Adrenal gland (tissue), 12 donors: ENCODE measurements around the gene WDR45B. TPM values are rescaled to one million over a fixed set of nuclear protein-coding genes. Genes with fewer than 3 reads are reported as not detected.

Experiments used
- DNase-seq, 7 donors: peaks; one replicate each; pipeline ENCODE4 v3.0.0-alpha.2; 2019 to 2020
- H3K27ac ChIP-seq, 5 donors: fragments of 200-600 bp; sonication (generic) in 4 of 5; 1 replicate in 3 of 5; 2 replicates in 2 of 5; pipeline versions ENCODE4 v1.5.1 to v1.8.0; 2016 to 2020; ENCODE audit warnings: mild to moderate bottlenecking in 1 of 5
- H3K27me3 ChIP-seq: fragments of 200-600 bp; 2 replicates; pipeline ENCODE4 v1.8.0; 2021
- H3K36me3 ChIP-seq, 2 donors: fragments of 200-600 bp; replicated peaks in 1 of 2; 1 replicate in 1 of 2; 2 replicates in 1 of 2; pipeline versions ENCODE4 v1.5.1 to v1.8.0; 2018 to 2022
- H3K4me1 ChIP-seq, 2 donors: fragments of 200-600 bp; replicated peaks in 1 of 2; 1 replicate in 1 of 2; 2 replicates in 1 of 2; pipeline versions ENCODE4 v1.5.1 to v1.8.0; 2018 to 2021
- H3K4me3 ChIP-seq, 4 donors: fragments of 200-600 bp; sonication (generic) in 3 of 4; one replicate each; pipeline ENCODE4 v1.5.1; 2016 to 2018
- H3K9me3 ChIP-seq, 3 donors: fragments of 200-600 bp; sonication (generic) in 1 of 3; replicated peaks in 1 of 3; 1 replicate in 2 of 3; 2 replicates in 1 of 3; pipeline versions ENCODE4 v1.5.1 to v1.8.0; 2016 to 2021
- CTCF ChIP-seq, 6 experiments: fragments of 450-650 bp in 4 of 6; fragments of 200-600 bp in 2 of 6; sonication (generic) in 1 of 6; IDR thresholded peaks; 1 replicate in 5 of 6; 2 replicates in 1 of 6; pipeline versions ENCODE4 v1.5.1 to v1.8.0; 2016 to 2021; ENCODE audit warnings: antibody characterized with exemption in 6 of 6, mild to moderate bottlenecking in 2 of 6, moderate library complexity in 1 of 6
- POLR2A ChIP-seq, 2 donors: fragments of 450-650 bp; IDR thresholded peaks; one replicate each; pipeline ENCODE4 v1.6.1; 2017; ENCODE audit warnings: antibody characterized with exemption in 2 of 2, mild to moderate bottlenecking in 2 of 2, moderate library complexity in 1 of 2
- WGBS, 4 donors: extraction: QIAGEN DNeasy Blood & Tissue Kit in 2 of 4; methylation state at CpG; one replicate each; pipeline versions ENCODE4 v1.1.5 to v1.1.7; 2013 to 2017; 5-methylcytosine and 5-hydroxymethylcytosine counted together
- intact Hi-C, 2 donors: fragments of 100-400 bp; cut with DNase I; formaldehyde crosslinking; loops; one replicate each; pipeline versions ENCODE4 v1.14.1 to v1.15.0; 2022 to 2023
- polyA plus RNA-seq, 3 donors: library from polyadenylated mRNA; stranded (reverse); fragments of 200-250 nt in 2 of 3; fragments of 350-450 nt in 1 of 3; fragmentation: Illumina TruSeq in 1 of 3; extraction: RNeasy Lipid Tissue Mini Kit (QIAGEN cat#74804) in 1 of 3; gene quantifications; one replicate each; pipeline ENCODE4 v1.2.3, GENCODE V29; 2013 to 2014
- total RNA-seq, 9 donors: library from RNA; depleted of rRNA in 4 of 9; stranded (reverse); fragments of >200 nt in 4 of 9; fragments of 120-200 nt in 1 of 9; fragmentation: NEBNext Ultra II Directional in 1 of 9; extraction: Animal tissue kit (Norgen Biotek cat#: 25700) in 1 of 9; gene quantifications; one replicate each; pipeline versions ENCODE4 v1.1.0 to v1.2.4, GENCODE V29; 2013 to 2023
- donor health status: healthy with polysubstance abuse.
- donor health status: Bipolar disorder and iron deficiency.
- donor health status: DM: yes; HTN: yes; CAD: no.
- donor health status: DM: no; HTN: no; CAD: no.
- donor health status: DM: no; HTN: no; CAD: no.
- donor health status: DM: yes; HTN: yes; CAD: no.

WDR45B gene
- total and polyA plus RNA-seq, 12 donors = 48.6 to 104 (median 73.3) TPM

GRCh38 chr17:82696259-82696658 lies 48.0 kb upstream of the WDR45B start:
- WGBS, 4 donors = 94 to 98% (median 96%) methylated on average over 14 to 16 of the region's 17 CpGs

GRCh38 chr17:82694647-82695046 lies 46.4 kb upstream of the WDR45B start:
- TF ChIP-seq CTCF (IDR thresholded peaks at IDR 0.05) = no peak
- peaks cover 8 to 11% of the 10 kb centered on the region in 2 donors for H3K4me1 ChIP-seq
- no peak for DNase-seq
- H3K27me3 ChIP-seq = no peaks in the 10 kb centered on the region
- WGBS, 4 donors = 62 to 75% (median 74%) methylated on average over 2 of the region's 2 CpGs
- intact Hi-C loops = no loop called here
- H3K9me3 ChIP-seq = peaks cover 0 to 8% (median 0%) of the 10 kb centered on the region in 3 donors
- H3K27ac ChIP-seq = no peak overlapping the region
- H3K36me3 ChIP-seq = no peaks in the 10 kb centered on the region
- no peak overlapping the region for H3K4me3 ChIP-seq

More at GRCh38 chr17:82696259-82696658, 48.0 kb upstream of the WDR45B start:
- H3K27me3 ChIP-seq = no peaks in the 10 kb centered on the region
- no peak overlapping the region for H3K27ac ChIP-seq
- H3K4me3 ChIP-seq = no peak overlapping the region
- intact Hi-C loops = no loop called here
- H3K36me3 ChIP-seq = no peaks in the 10 kb centered on the region
- TF ChIP-seq POLR2A (IDR thresholded peaks at IDR 0.05) (no peak), CTCF (IDR thresholded peaks at IDR 0.05) (no peak)
- no peak for DNase-seq
- H3K9me3 ChIP-seq = peaks cover 0 to 8% (median 0%) of the 10 kb centered on the region in 3 donors
- peaks cover 8 to 11% of the 10 kb centered on the region in 2 donors for H3K4me1 ChIP-seq

GRCh38 chr17:82693168-82693867 lies 45.1 kb upstream of the WDR45B start:
- 94 to 96% (median 95%) methylated on average over 19 to 22 of the region's 22 CpGs for WGBS, 4 donors
- H3K4me1 ChIP-seq = peaks cover 8 to 11% of the 10 kb centered on the region in 2 donors
- H3K9me3 ChIP-seq = peaks cover 0 to 8% (median 0%) of the 10 kb centered on the region in 3 donors
- H3K4me3 ChIP-seq = no peak overlapping the region
- no peak overlapping the region for H3K27ac ChIP-seq
- no peak for DNase-seq
- no peaks in the 10 kb centered on the region for H3K27me3 ChIP-seq
- no peaks in the 10 kb centered on the region for H3K36me3 ChIP-seq
- TF ChIP-seq CTCF (IDR thresholded peaks at IDR 0.05) (no peak), POLR2A (IDR thresholded peaks at IDR 0.05) (no peak)
- intact Hi-C loops = no loop called here

- Histone ChIP-seq H3K27me3 (no peaks in the 10 kb centered on the region), H3K4me1 (peaks cover under 1 to 6% of the 10 kb centered on the region in 2 donors), H3K4me3 (no peak overlapping the region), H3K9me3 (peaks cover 0 to 8% (median 0%) of the 10 kb centered on the region in 3 donors), H3K27ac (no peak overlapping the region), H3K36me3 (no peaks in the 10 kb centered on the region)
- intact Hi-C loops = no loop called here
- TF ChIP-seq CTCF (IDR thresholded peaks at IDR 0.05) = no peak
- TF ChIP-seq POLR2A (IDR thresholded peaks at IDR 0.05) = no peak
- WGBS, 4 donors = 83 to 92% (median 88%) methylated on average over 11 to 16 of the region's 16 CpGs; no CpG with 5 or more reads in 1 of the 4 donors
- DNase-seq = no peak
Observed at GRCh38 chr17:82692268-82692667, 44.0 kb upstream of the WDR45B start.
